GM12874 (cell line): ENCODE results near the gene TRAF7.

Source experiments
- TF ChIP-seq, protein P1 (sequence below): IDR thresholded peaks from 2 replicates; pipeline ENCODE4 v1.5.1; 2011; ENCODE audit warnings: low read depth, mild to moderate bottlenecking, control low read depth, low read length, moderate library complexity; ENCODE audit not compliant: insufficient read depth

TRAF7 gene

DNA sequence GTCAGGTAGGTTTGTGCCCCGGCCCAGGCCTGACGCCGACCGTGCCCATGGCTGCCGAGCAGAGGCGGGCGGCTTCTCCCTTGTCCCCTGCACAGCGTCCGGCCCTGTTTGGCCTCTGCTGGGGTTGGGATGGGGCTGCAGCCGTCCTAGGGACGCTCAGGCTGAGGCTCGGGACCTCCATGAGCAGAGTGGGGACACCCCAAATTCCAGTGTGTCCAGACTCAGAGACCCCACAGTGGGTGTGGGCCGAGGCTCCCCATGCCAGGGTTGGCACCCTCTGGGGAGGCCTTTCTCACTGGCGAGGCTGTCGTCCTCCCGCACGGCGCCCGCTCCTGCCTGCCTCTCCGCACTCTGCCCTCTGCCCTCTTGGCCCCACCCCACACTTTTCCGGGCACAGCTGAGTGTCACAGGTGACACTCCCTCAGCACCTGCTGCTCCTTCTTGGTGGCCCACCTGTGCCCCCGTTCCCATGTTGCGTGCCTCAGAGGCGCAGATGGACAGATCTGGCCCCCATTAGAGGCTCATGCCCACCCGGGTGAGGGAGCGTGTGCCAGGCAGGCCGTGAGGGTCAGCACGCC, 16.1 kb downstream of the TRAF7 start:
- TF ChIP-seq, protein P1, sequence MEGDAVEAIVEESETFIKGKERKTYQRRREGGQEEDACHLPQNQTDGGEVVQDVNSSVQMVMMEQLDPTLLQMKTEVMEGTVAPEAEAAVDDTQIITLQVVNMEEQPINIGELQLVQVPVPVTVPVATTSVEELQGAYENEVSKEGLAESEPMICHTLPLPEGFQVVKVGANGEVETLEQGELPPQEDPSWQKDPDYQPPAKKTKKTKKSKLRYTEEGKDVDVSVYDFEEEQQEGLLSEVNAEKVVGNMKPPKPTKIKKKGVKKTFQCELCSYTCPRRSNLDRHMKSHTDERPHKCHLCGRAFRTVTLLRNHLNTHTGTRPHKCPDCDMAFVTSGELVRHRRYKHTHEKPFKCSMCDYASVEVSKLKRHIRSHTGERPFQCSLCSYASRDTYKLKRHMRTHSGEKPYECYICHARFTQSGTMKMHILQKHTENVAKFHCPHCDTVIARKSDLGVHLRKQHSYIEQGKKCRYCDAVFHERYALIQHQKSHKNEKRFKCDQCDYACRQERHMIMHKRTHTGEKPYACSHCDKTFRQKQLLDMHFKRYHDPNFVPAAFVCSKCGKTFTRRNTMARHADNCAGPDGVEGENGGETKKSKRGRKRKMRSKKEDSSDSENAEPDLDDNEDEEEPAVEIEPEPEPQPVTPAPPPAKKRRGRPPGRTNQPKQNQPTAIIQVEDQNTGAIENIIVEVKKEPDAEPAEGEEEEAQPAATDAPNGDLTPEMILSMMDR, result no peak

DNA sequence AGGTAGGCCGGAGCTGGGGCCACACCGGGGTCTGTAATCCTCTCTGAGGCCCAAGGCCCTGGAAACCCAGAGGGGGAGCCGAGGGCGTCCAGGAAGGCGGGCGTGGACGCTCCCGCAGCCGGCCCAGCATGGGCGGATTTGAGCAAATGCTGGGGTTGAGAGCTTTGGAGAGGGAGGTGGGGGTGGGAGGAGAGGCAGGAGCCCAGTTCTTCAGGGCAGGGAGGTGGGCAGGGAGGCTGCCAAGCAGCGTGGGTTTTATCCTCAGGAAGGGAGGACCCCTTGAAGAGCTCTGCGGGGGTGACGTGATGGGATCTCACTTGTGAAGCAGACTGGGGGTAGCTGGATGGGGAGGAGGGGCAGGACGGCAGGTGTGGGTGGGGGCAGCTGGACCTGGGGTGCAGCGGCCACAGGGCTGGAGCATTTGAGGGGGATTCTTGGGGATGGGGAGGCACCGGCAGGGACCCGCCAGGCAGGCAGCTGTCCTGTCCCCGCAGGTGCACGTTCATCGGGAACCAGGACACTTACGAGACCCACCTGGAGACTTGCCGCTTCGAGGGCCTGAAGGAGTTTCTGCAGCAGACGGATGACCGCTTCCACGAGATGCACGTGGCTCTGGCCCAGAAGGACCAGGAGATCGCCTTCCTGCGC, 17.2 kb downstream of the TRAF7 start:
- TF ChIP-seq, protein P1, result no peak

DNA sequence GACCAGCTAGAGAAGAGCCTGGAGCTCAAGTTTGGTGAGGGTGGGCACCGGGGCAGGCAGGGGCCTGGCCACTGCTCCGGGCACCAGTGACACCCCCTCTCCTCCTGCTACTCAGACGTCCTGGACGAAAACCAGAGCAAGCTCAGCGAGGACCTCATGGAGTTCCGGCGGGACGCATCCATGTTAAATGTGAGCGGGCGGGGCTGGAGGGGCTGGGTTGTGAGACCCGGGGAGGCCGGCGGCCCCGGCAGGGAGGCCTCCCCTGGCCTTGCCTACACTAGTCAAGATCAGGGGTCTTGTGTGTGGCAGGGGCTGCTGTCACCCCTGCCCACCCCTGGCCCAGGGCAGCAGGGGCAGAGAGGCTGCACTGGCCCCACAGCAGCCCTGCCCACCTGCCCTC, 17.8 kb downstream of the TRAF7 start:
- TF ChIP-seq, protein P1, result no peak

DNA sequence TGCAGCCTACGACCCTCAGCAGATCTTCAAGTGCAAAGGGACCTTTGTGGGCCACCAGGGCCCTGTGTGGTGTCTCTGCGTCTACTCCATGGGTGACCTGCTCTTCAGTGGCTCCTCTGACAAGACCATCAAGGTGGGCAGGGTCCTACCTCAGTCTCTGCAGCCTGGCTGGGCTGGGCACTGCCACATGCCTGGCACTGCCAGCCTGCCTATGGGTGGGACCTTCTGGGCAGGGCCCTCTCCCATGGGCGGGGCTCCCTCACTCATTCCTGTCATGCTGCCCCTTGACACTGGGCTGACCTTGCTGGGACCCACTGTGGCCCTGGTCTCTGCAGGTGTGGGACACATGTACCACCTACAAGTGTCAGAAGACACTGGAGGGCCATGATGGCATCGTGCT, 18.3 kb downstream of the TRAF7 start:
- TF ChIP-seq, protein P1, result no peak

DNA sequence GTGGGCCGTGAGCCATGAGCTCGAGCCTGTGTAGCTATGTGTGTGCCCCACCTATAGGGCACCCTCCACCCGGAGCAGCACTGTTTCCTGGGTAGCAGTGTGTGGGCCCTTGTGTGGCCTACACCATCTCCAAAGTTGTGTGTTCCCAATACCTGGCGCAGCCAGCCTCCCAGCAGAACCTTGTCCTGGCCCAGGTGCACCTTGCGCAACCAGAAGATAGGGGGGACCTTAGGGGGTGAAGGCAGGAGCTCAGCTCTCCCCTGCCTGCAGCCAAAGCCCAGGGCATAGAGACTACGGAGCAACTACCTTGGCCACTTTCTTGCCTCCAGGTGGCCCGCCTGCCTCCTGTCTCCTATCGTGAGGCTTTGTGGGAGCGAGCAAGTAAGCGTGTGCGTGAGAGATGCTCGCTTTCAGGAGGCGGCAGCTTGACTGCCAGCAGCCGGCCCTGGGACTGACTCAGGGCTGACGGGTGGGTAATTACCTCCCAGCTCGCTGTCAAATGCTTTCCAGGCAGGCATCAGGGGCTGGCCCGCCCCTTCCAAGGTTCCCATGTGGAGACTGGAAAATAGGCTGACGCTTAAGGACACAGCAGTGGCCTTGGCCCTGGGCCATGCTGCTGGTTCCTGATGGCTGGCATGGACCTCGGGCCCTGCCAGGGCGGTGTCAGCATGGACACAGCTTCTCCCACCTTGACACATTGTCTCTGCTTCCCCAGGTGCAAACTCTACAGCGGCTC, 19.0 kb downstream of the TRAF7 start:
- TF ChIP-seq, protein P1, result no peak

DNA sequence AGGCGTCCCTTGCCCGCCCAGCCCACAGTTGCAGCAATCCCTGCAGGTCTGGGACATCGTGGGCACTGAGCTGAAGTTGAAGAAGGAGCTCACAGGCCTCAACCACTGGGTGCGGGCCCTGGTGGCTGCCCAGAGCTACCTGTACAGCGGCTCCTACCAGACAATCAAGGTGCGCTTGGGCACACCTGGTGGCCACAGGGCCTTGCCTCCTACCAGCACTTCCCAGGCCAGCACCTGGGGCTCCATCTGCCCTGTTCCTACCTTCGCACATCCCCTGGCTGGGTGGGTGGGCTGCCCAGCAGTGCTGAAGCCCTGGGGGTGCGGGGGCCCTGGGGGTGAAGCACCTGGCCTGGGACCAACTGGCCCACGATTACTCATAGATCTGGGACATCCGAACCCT, 19.9 kb downstream of the TRAF7 start:
- TF ChIP-seq, protein P1, result no peak

DNA sequence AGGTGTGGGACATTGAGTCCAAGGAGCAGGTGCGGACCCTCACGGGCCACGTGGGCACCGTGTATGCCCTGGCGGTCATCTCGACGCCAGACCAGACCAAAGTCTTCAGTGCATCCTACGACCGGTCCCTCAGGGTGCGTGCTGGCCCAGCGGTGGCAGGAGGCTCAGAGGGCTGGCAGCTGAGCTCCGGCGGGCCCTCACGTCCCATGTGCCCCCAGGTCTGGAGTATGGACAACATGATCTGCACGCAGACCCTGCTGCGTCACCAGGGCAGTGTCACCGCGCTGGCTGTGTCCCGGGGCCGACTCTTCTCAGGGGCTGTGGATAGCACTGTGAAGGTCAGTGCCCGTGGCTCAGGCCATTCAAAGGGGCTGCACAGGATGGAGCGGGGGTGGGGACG, 20.5 kb downstream of the TRAF7 start:
- TF ChIP-seq, protein P1, result no peak
